ENCODE data around the gene PHACTR3.

The PHACTR3 gene

GRCh38 chr20:59806578-59806975 is 202.2 kb downstream of the PHACTR3 start:
- no peak for DNase-seq

GRCh38 chr20:59807909-59808728 is 203.8 kb downstream of the PHACTR3 start:
- DNase-seq = no peak

- no peak for DNase-seq
These were observed 204.5 kb downstream of the PHACTR3 start for GRCh38 chr20:59808729-59809381.

GRCh38 chr20:59809630-59810448 is 205.5 kb downstream of the PHACTR3 start:
- no peak for DNase-seq

- DNase-seq = no peak
These were observed 206.3 kb downstream of the PHACTR3 start for GRCh38 chr20:59810449-59811187.

GRCh38 chr20:59811681-59812171 is 207.4 kb downstream of the PHACTR3 start:
- DNase-seq = no peak

- DNase-seq = no peak
These were observed 208.2 kb downstream of the PHACTR3 start for GRCh38 chr20:59812286-59813125.

GRCh38 chr20:59813126-59813947 is 209.0 kb downstream of the PHACTR3 start:
- no peak for DNase-seq

- DNase-seq = no peak
These were observed 209.9 kb downstream of the PHACTR3 start for GRCh38 chr20:59813948-59814839.

- no peak for DNase-seq
These were observed 210.6 kb downstream of the PHACTR3 start for GRCh38 chr20:59814840-59815340.

- no peak for DNase-seq
These were observed 211.9 kb downstream of the PHACTR3 start for GRCh38 chr20:59816146-59816738.

GRCh38 chr20:59817406-59817805 is 213.1 kb downstream of the PHACTR3 start:
- DNase-seq = no peak

- DNase-seq = no peak
These were observed 213.7 kb downstream of the PHACTR3 start for GRCh38 chr20:59817846-59818615.

GRCh38 chr20:59818911-59819310 is 214.6 kb downstream of the PHACTR3 start:
- no peak for DNase-seq

GRCh38 chr20:59819496-59820203 is 215.3 kb downstream of the PHACTR3 start:
- no peak for DNase-seq

GRCh38 chr20:59820204-59821041 is 216.1 kb downstream of the PHACTR3 start:
- no peak for DNase-seq

GRCh38 chr20:59821201-59821600 is 216.9 kb downstream of the PHACTR3 start:
- no peak for DNase-seq
